ENCODE data around the gene ARHGEF18.
"Not testable (repeated sequence)": the region's sequence is repeated elsewhere in the genome, so short reads cannot be mapped to it uniquely, and the experiment has no call there.

The ARHGEF18 gene

GRCh38 chr19:7348587-7349230 lies at the start of gene ARHGEF18:
TSS of gene ARHGEF18 (plus strand) at chr19:7348937. CDS start at chr19:7362891, 13,954 bp downstream.
- peak; percentile 71 for DNase-seq

- DNase-seq = no peak
Observed at GRCh38 chr19:7301525-7301924, 47.2 kb upstream of the ARHGEF18 start.

- DNase-seq = no peak
Observed at GRCh38 chr19:7303470-7303869, 45.3 kb upstream of the ARHGEF18 start.

GRCh38 chr19:7304200-7304599 lies 44.5 kb upstream of the ARHGEF18 start:
- DNase-seq = no peak

GRCh38 chr19:7307590-7308218 lies 41.0 kb upstream of the ARHGEF18 start:
- DNase-seq = no peak

GRCh38 chr19:7308327-7308726 lies 40.4 kb upstream of the ARHGEF18 start:
- DNase-seq = not testable (repeated sequence)

- DNase-seq = no peak
Observed at GRCh38 chr19:7311911-7312310, 36.8 kb upstream of the ARHGEF18 start.

- DNase-seq = no peak
Observed at GRCh38 chr19:7312816-7313215, 35.9 kb upstream of the ARHGEF18 start.

- no peak for DNase-seq
Observed at GRCh38 chr19:7318176-7318575, 30.6 kb upstream of the ARHGEF18 start.

GRCh38 chr19:7326105-7326877 lies 22.4 kb upstream of the ARHGEF18 start:
- DNase-seq = peak; percentile 56

- DNase-seq = no peak
Observed at GRCh38 chr19:7327802-7328201, 20.9 kb upstream of the ARHGEF18 start.

GRCh38 chr19:7328647-7329046 lies 20.1 kb upstream of the ARHGEF18 start:
- peak; percentile 33 for DNase-seq

GRCh38 chr19:7331446-7331845 lies 17.3 kb upstream of the ARHGEF18 start:
- no peak for DNase-seq

- DNase-seq = no peak
Observed at GRCh38 chr19:7333198-7334118, 15.3 kb upstream of the ARHGEF18 start.

- no peak for DNase-seq
Observed at GRCh38 chr19:7336321-7336973, 12.3 kb upstream of the ARHGEF18 start.

- DNase-seq = peak; percentile 56
Observed at GRCh38 chr19:7337380-7338194, 11.2 kb upstream of the ARHGEF18 start.

GRCh38 chr19:7340959-7341837 lies 7.5 kb upstream of the ARHGEF18 start:
- DNase-seq = peak; percentile 89

GRCh38 chr19:7342143-7342542 lies 6.6 kb upstream of the ARHGEF18 start:
- DNase-seq = no peak

GRCh38 chr19:7346488-7346971 lies 2.2 kb upstream of the ARHGEF18 start:
- peak; percentile 29 for DNase-seq

GRCh38 chr19:7346997-7347396 lies 1.7 kb upstream of the ARHGEF18 start:
- not testable (repeated sequence) for DNase-seq

Measured in CD4-positive, alpha-beta T cell treated with Interleukin-17A for 1 hour (primary cell).